HG03159 (cell line): ENCODE results near the gene MTARC1.

Experiments
- ATAC-seq: cut with Tn5 transposase; IDR thresholded peaks from one replicate; pipeline ENCODE4 v1.9.1; 2021; ENCODE audit warnings: mild to moderate bottlenecking, moderate library complexity; ENCODE audit not compliant: unreplicated experiment

MTARC1 gene

GRCh38 chr1:220827445-220828178 is 40.9 kb downstream of the MTARC1 start:
- no peak for ATAC-seq

GRCh38 chr1:220828179-220828490 is 41.4 kb downstream of the MTARC1 start:
- ATAC-seq: no peak

- ATAC-seq: no peak
Observed at GRCh38 chr1:220828950-220829586, 42.4 kb downstream of the MTARC1 start.

GRCh38 chr1:220833436-220833835 is 46.7 kb downstream of the MTARC1 start:
- ATAC-seq: no peak

- ATAC-seq: no peak
Observed at GRCh38 chr1:220834155-220834870, 47.6 kb downstream of the MTARC1 start.
